ENCODE results near the gene RNFT2. TPM values are rescaled to one million over a fixed set of nuclear protein-coding genes. Genes with fewer than 3 reads are reported as not detected.

Gene RNFT2
- total RNA-seq, 1 donor from 2014 or later: 20.0 TPM

- H3K36me3 Mint-ChIP-seq (ENCODE audit: low read depth, unreplicated experiment): no peaks in the 10 kb centered on the region
- H3K4me1 Mint-ChIP-seq (ENCODE audit: unreplicated experiment): no peaks in the 10 kb centered on the region
- no peaks in the 10 kb centered on the region for H3K9me3 Mint-ChIP-seq (ENCODE audit: unreplicated experiment)
- no peak overlapping the region for H3K4me3 Mint-ChIP-seq (ENCODE audit: unreplicated experiment)
- peaks cover 7% of the 10 kb centered on the region for H3K27me3 Mint-ChIP-seq (ENCODE audit: unreplicated experiment)
- no peak overlapping the region for H3K27ac Mint-ChIP-seq (ENCODE audit: unreplicated experiment)
- DNase-seq (ENCODE audit: low spot score): no peak
- TF ChIP-seq CTCF (IDR thresholded peaks at IDR 0.05; ENCODE audit: unreplicated experiment): no peak
These were observed 121.0 kb downstream of the RNFT2 start for GRCh38 chr12:116859079-116859478.

GRCh38 chr12:116860263-116860662 is 122.1 kb downstream of the RNFT2 start:
- DNase-seq (ENCODE audit: low spot score): no peak
- TF ChIP-seq CTCF (IDR thresholded peaks at IDR 0.05; ENCODE audit: unreplicated experiment): no peak
- no peaks in the 10 kb centered on the region for H3K36me3 Mint-ChIP-seq (ENCODE audit: low read depth, unreplicated experiment)
- no peak overlapping the region for H3K27ac Mint-ChIP-seq (ENCODE audit: unreplicated experiment)
- H3K27me3 Mint-ChIP-seq (ENCODE audit: unreplicated experiment): peaks cover 3% of the 10 kb centered on the region
- H3K4me1 Mint-ChIP-seq (ENCODE audit: unreplicated experiment): no peaks in the 10 kb centered on the region
- no peak overlapping the region for H3K4me3 Mint-ChIP-seq (ENCODE audit: unreplicated experiment)
- no peaks in the 10 kb centered on the region for H3K9me3 Mint-ChIP-seq (ENCODE audit: unreplicated experiment)

GRCh38 chr12:116861320-116861719 is 123.2 kb downstream of the RNFT2 start:
- DNase-seq (ENCODE audit: low spot score): no peak
- Mint-ChIP-seq H3K9me3 (ENCODE audit: unreplicated experiment) (no peaks in the 10 kb centered on the region), H3K27me3 (ENCODE audit: unreplicated experiment) (peaks cover 3% of the 10 kb centered on the region), H3K27ac (ENCODE audit: unreplicated experiment) (no peak overlapping the region), H3K36me3 (ENCODE audit: low read depth, unreplicated experiment) (no peaks in the 10 kb centered on the region), H3K4me3 (ENCODE audit: unreplicated experiment) (no peak overlapping the region), H3K4me1 (ENCODE audit: unreplicated experiment) (no peaks in the 10 kb centered on the region)
- no peak for TF ChIP-seq CTCF (IDR thresholded peaks at IDR 0.05; ENCODE audit: unreplicated experiment)

GRCh38 chr12:116862167-116862566 is 124.1 kb downstream of the RNFT2 start:
- H3K9me3 Mint-ChIP-seq (ENCODE audit: unreplicated experiment): no peaks in the 10 kb centered on the region
- peaks cover 7% of the 10 kb centered on the region for H3K27me3 Mint-ChIP-seq (ENCODE audit: unreplicated experiment)
- no peaks in the 10 kb centered on the region for H3K4me1 Mint-ChIP-seq (ENCODE audit: unreplicated experiment)
- TF ChIP-seq CTCF (IDR thresholded peaks at IDR 0.05; ENCODE audit: unreplicated experiment): no peak
- DNase-seq (ENCODE audit: low spot score): no peak
- H3K36me3 Mint-ChIP-seq (ENCODE audit: low read depth, unreplicated experiment): no peaks in the 10 kb centered on the region
- peak overlapping the region; percentile 20 for H3K27ac Mint-ChIP-seq (ENCODE audit: unreplicated experiment)
- H3K4me3 Mint-ChIP-seq (ENCODE audit: unreplicated experiment): no peak overlapping the region

GRCh38 chr12:116863275-116863767 is 125.2 kb downstream of the RNFT2 start:
- H3K4me3 Mint-ChIP-seq (ENCODE audit: unreplicated experiment): no peak overlapping the region
- peak; percentile 82 for TF ChIP-seq CTCF (IDR thresholded peaks at IDR 0.05; ENCODE audit: unreplicated experiment)

More at GRCh38 chr12:116863275-116863767, 125.2 kb downstream of the RNFT2 start:
- Mint-ChIP-seq H3K27ac (ENCODE audit: unreplicated experiment) (no peak overlapping the region), H3K4me1 (ENCODE audit: unreplicated experiment) (no peaks in the 10 kb centered on the region), H3K9me3 (ENCODE audit: unreplicated experiment) (no peaks in the 10 kb centered on the region), H3K27me3 (ENCODE audit: unreplicated experiment) (peaks cover 4% of the 10 kb centered on the region), H3K36me3 (ENCODE audit: low read depth, unreplicated experiment) (no peaks in the 10 kb centered on the region)
- peak; percentile 55 for DNase-seq (ENCODE audit: low spot score)

All from endothelial cell (in vitro differentiated cells).